HUES48 (cell line): ENCODE measurements around the gene IRF2BP1.

ENCODE experiments used
- H3K27ac ChIP-seq: one replicate; pipeline ENCODE4 v1.7.0; 2013; ENCODE audit warnings: low read depth, low read length, inconsistent platforms
- H3K27me3 ChIP-seq: 2 replicates; pipeline ENCODE4 v1.6.1; 2013; ENCODE audit warnings: mild to moderate bottlenecking, low read length; ENCODE audit not compliant: control insufficient read depth, insufficient read depth
- H3K36me3 ChIP-seq: 2 replicates; pipeline ENCODE4 v1.6.1; 2013; ENCODE audit warnings: low read length; ENCODE audit not compliant: control insufficient read depth, insufficient read depth
- H3K4me1 ChIP-seq: 2 replicates; pipeline ENCODE4 v1.6.1; 2013; ENCODE audit warnings: mild to moderate bottlenecking, low read length; ENCODE audit not compliant: control insufficient read depth, insufficient read depth
- H3K4me3 ChIP-seq: 2 replicates; pipeline ENCODE4 v1.5.1; 2013; ENCODE audit warnings: mild to moderate bottlenecking, low read depth, low read length
- H3K9ac ChIP-seq: 2 replicates; pipeline ENCODE4 v1.6.1; 2013; ENCODE audit warnings: mild to moderate bottlenecking, low read depth, low read length, moderate library complexity
- H3K9me3 ChIP-seq: 2 replicates; pipeline ENCODE4 v1.6.1; 2013; ENCODE audit warnings: low read length; ENCODE audit not compliant: control insufficient read depth, insufficient read depth

The IRF2BP1 gene

DNA sequence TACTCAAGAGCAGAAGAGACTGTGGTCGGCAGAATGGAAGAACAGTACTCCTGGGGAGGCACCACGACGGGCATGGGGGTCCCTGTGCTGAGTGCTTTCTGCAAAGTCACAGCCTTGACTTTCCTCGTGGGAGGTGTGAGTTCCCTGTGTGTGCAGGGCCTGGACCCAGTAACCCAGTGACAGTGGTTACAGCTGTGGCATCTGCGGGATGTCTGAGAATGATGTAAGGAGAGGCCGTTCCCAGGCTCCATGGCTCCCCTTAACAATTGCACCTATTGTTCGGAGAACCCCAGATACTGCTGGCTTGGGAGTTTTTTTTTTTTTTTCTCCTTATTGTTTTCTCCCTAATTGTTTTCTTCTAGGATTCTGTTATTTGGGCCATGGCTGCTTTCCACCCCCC, 33.7 kb upstream of the IRF2BP1 start:
- Histone ChIP-seq H3K4me3 (no peak overlapping the region), H3K27me3 (no peaks in the 10 kb centered on the region), H3K4me1 (no peaks in the 10 kb centered on the region), H3K9me3 (no peaks in the 10 kb centered on the region), H3K27ac (no peak overlapping the region), H3K9ac (no peak overlapping the region), H3K36me3 (no peaks in the 10 kb centered on the region)

DNA sequence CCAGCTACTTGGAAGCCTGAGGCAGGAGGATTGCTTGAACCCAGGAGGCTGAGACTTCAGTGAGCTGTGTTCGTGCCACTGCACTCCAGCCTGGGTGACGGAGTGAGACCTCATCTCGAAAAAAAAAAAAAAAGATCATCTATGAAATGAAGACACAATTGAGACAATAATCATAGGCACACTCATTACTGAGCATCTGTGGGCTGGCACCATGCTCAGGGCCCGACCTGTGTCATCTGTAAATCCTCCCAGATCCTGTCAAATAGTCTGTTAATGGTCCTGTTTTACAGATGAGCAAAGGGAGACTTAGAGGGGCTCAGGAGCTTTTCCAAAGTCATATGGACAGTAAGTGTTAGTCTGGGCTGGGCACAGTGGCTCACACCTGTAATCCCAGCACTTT, 32.8 kb upstream of the IRF2BP1 start:
- Histone ChIP-seq H3K4me1 (no peaks in the 10 kb centered on the region), H3K27ac (no peak overlapping the region), H3K27me3 (no peaks in the 10 kb centered on the region), H3K4me3 (no peak overlapping the region), H3K9me3 (no peaks in the 10 kb centered on the region), H3K36me3 (no peaks in the 10 kb centered on the region), H3K9ac (no peak overlapping the region)

DNA sequence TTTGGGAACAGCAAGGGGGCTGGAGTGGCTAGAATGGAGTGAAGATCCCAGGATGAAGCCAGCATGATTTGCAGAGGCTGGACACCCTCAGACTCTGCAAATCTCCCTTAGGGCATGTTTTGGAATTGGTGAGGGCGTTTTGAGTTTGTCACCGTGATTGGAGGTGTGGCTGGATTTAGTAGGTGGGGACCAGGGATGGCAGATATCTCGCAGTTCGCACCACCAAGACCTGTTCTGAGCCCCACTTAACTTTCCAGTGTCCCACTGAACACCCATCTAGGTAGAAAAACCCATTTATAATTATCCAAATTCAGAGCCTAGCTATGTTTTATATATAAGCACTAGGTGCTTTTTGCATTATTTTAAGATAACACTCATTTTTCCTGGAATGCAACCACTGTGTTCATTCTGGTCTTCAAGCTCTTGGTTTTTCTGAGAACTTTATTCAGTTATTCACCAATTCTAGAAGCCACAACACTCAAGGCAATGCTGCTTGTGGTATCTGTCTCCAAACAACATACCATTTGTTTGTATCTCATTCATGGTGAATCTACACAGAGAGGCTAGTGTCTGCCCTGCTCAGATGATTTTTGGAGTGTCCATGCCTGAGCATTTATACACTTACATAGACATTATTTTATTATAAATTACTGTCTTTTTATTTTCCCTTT, 31.6 kb upstream of the IRF2BP1 start:
- Histone ChIP-seq H3K9ac (no peak overlapping the region), H3K27ac (no peak overlapping the region), H3K4me3 (no peak overlapping the region), H3K4me1 (no peaks in the 10 kb centered on the region), H3K9me3 (no peaks in the 10 kb centered on the region), H3K27me3 (no peaks in the 10 kb centered on the region), H3K36me3 (no peaks in the 10 kb centered on the region)

DNA sequence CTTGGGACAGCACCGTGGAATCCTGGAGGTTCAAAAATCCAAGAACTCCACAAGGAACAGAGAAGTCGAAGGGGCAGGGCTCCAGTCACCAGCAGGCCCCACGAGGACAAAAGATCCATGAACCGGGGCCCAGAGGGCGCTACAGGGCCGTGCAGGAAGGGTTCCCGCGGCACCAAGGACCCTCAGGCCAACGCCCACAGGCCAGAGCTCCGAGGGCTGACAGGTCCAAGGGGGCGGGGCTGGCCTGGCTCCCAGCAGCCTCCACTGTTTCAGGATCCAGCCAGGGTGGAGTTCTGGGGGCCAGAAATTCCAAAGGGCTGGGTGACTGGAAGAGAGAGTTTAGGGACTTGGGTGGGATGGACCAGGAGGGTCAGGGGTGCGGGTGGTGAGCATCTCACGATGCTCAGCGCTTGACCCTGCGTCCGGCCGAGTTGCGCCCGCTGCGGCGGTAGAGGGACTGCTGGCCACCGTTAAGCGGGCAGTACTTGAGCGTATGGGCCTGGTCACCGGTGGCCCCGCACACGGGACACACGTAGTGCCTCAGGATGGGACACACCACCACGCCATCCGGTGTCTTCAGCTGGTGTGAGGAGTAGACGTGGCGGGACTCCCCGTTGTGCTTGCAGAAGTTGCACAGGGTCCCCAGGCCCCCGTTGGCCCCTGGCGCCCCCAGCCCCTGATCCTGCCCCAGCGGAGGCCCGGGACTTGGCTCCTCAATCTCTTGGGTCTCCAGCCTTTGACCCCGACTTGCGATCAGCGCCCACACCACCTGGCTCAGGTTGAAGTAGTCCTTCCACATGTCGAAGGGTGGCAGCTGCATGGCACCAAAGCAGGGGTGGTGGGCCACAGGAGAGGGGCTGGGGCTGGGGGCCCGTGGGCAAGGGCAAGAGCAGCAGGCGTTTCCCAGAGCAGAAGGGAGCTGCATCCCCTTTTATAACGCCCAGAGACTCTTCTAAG, 28.2 kb upstream of the IRF2BP1 start, which contains the start of gene NANOS2:
Gene NANOS2, minus strand, starts transcription at position 905 of the 957 bp plus-strand sequence. Its CDS starts 85 bp downstream, at position 820.
- no peaks in the 10 kb centered on the region for H3K27me3 ChIP-seq
- no peaks in the 10 kb centered on the region for H3K36me3 ChIP-seq
- H3K27ac ChIP-seq, result no peak within 1 kb of the TSS
- no peak within 1 kb of the TSS for H3K9ac ChIP-seq
- H3K9me3 ChIP-seq, result no peaks in the 10 kb centered on the region
- H3K4me1 ChIP-seq, result no peaks in the 10 kb centered on the region
- no peak within 1 kb of the TSS for H3K4me3 ChIP-seq

DNA sequence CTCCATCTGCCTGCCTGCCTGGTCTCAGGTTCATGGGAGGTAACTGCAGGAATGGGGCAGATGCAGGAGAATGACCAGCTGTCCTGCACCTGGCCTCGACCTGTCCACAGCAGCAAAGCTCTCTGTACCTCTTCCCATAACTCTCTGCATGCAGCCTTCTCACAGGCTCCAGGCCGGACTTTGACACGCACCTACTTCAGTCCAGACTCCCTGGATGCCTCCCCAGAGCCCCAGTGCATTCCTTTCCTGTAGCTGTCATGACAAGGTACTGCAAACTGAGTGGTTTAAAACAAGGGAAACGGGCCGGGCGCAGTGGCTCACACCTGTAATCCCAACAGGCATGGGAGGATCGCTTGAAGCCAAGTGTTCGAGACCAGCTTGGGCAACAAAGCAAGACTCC, 25.4 kb upstream of the IRF2BP1 start:
- no peak overlapping the region for H3K9ac ChIP-seq
- H3K27ac ChIP-seq, result no peak overlapping the region

DNA sequence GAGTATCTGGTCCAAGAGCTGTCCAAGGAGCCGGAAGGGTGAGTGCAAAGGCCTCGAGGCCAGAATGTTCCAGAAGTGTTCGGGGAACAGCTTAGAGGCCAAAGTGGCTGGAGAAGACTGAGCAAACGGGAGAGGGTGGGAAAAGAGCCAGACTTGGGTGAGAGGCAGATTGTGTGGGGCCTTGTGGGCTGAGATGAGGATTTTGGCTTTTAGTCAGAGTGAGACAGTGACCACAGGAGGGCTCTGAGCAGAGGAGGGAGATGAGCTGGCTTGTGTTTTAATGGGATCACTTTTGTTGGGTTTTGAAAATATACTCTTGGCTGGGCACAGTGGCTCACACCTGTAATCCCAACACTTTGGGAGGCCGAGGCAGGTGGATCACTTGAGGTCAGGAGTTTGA, 23.0 kb upstream of the IRF2BP1 start:
- no peaks in the 10 kb centered on the region for H3K36me3 ChIP-seq
- no peak overlapping the region for H3K4me3 ChIP-seq
- H3K27ac ChIP-seq, result no peak overlapping the region
- no peaks in the 10 kb centered on the region for H3K27me3 ChIP-seq
- no peaks in the 10 kb centered on the region for H3K4me1 ChIP-seq
- H3K9ac ChIP-seq, result no peak overlapping the region
- H3K9me3 ChIP-seq, result no peaks in the 10 kb centered on the region

More for the DNA sequence above, 25.4 kb upstream of the IRF2BP1 start:
- Histone ChIP-seq H3K9me3 (no peaks in the 10 kb centered on the region), H3K27me3 (no peaks in the 10 kb centered on the region), H3K4me1 (no peaks in the 10 kb centered on the region), H3K4me3 (no peak overlapping the region), H3K36me3 (no peaks in the 10 kb centered on the region)

DNA sequence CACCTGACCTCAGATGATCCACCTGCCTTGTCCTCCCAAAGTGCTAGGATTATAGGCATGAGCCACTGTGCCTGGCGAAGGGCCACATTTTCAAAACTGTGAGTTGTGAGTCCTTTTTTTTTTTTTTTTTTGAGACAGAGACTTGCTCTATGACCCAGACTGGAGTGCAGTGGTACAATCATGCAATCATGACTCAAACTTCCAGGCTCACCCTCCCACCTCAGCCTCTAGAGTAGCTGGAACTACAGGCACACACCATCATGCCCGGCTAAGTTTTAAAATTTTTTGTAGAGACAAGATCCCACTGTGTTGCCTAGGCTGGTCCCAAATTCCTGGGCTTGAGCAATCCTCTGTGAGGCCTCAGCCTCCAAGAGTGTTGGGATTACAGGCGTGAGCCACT, 20.3 kb upstream of the IRF2BP1 start:
- Histone ChIP-seq H3K4me3 (no peak overlapping the region), H3K9me3 (no peaks in the 10 kb centered on the region), H3K27ac (no peak overlapping the region), H3K4me1 (no peaks in the 10 kb centered on the region), H3K36me3 (no peaks in the 10 kb centered on the region), H3K27me3 (peaks cover 4% of the 10 kb centered on the region), H3K9ac (no peak overlapping the region)

DNA sequence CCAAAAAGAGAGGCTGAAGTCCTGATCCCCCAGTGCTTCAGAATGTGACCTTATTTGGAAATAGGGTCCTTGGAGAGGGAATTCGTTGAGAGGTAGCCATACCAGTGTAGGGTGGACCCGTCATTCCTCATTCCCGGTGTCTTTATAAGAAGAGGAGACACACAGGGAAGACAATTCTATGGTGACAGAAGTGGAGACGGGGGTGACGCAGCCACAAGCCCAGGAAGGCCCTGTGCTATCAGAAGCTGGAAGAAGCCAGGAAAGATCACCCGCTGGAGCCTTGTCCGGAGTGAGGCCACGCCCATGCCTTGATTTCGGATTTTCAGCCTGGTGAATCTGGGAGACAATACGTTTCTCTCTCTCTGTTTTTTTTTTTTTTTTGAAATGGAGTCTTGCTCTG, 19.1 kb upstream of the IRF2BP1 start:
- no peak overlapping the region for H3K27ac ChIP-seq
- no peaks in the 10 kb centered on the region for H3K4me1 ChIP-seq
- H3K9me3 ChIP-seq, result no peaks in the 10 kb centered on the region
- no peak overlapping the region for H3K9ac ChIP-seq
- peaks cover 6% of the 10 kb centered on the region for H3K36me3 ChIP-seq
- no peak overlapping the region for H3K4me3 ChIP-seq
- H3K27me3 ChIP-seq, result peaks cover 14% of the 10 kb centered on the region

DNA sequence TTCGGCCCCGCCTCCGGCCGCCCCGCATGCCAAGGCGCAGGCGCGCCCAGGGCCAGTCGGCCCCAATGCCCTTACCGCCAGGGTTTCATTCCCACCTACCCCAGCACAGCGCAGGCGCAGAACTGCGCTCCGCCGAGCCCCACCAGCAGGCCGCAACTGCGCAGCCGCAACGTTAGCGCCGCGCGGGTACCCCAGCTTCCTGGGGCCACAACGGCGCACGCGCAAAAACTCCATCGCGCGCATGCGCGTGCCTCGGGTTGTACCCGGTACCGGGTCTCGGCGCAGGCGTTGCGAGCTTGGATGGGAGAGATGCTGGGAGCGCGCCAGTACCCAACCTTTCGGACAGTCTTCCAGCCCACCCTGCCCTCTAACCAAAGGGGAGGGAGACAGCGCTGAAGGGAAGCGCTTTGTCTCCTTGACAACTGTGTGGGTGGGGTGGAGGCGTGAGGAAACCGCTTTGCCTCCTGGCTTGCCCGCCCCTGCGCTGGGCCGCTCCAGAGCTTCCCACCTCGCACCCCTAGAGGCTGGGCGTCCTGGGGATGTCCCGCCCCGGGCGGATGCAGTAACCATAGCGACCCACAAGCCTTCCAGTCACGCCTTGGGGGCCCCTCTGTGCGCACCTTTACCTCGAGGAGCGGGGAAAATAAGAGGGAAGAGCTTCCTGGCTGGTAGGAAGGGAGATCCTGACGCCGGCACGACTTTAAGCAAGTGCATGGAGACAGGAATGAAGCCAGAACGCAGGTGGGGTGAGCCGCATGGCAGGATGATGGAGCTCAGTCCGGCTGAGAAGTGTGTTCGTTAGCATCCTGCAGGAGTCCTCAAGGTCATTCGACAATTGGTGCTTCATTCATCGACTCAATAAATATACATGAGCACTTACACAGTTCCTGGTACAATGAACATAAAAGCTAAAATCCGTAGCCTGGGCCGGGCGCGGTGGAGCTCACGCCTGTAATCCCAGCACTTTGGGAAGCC, 17.0 kb upstream of the IRF2BP1 start:
- H3K4me1 ChIP-seq, result no peaks in the 10 kb centered on the region
- H3K4me3 ChIP-seq, result peak overlapping the region; percentile 67
- H3K27me3 ChIP-seq, result peaks cover 14% of the 10 kb centered on the region
- H3K36me3 ChIP-seq, result peaks cover 14% of the 10 kb centered on the region
- peak overlapping the region; percentile 89 for H3K27ac ChIP-seq
- no peak overlapping the region for H3K9ac ChIP-seq
- H3K9me3 ChIP-seq, result no peaks in the 10 kb centered on the region

DNA sequence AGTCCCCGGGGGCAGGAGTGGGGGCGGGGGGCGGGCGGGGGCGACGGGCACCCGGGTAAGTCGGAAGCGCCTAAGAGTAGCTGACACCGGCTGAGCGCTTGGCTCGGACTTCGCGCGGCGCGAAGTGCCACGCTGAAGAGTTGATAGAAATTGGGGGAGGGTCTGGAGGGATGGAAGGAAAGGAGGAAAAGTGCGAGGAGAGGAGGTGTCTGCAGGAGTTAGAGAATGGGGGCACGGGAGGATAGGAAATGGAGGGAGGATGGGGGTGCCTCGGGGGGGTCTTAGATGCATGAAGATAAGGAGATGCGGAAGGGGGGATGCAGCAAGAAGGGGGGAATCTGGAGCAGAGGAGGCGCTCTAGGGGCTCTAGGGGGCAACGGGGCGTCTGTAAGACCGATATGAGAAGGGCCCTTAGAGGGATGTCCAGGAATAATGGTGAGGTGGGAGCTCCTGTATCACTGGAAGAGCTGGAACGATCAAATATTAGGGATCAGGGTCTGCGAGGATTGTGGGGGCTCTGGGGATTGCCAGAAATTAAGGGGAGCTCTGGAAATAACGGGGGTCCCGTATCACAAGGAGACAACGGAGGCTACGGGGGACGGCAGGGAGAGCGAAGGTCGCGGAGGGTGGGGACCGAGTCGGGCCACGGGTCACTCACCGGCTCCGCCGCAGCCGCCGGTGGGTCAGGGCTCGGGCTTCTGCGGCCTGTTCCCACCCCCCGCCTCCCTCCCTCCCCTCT, 16.1 kb upstream of the IRF2BP1 start, which contains the start of gene MYPOP:
Gene MYPOP, minus strand, starts transcription at position 702 of the 739 bp plus-strand sequence. CDS start 840 bp downstream, outside the sequence.
- H3K9ac ChIP-seq, result no peak within 1 kb of the TSS

More for the DNA sequence above, 16.1 kb upstream of the IRF2BP1 start, which contains the start of gene MYPOP:
- H3K27me3 ChIP-seq, result peaks cover 14% of the 10 kb centered on the region
- H3K9me3 ChIP-seq, result no peaks in the 10 kb centered on the region
- H3K4me3 ChIP-seq, result peak within 1 kb of the TSS; percentile 89
- no peaks in the 10 kb centered on the region for H3K4me1 ChIP-seq
- peaks cover 14% of the 10 kb centered on the region for H3K36me3 ChIP-seq
- H3K27ac ChIP-seq, result peak within 1 kb of the TSS; percentile 89
